Adipocyte (in vitro differentiated cells): ENCODE data around the gene NCDN.

Source experiments
- DNase-seq: peaks from one replicate; pipeline ENCODE4 v3.0.0-alpha.2; 2015; ENCODE audit warnings: low read depth
- H3K27me3 ChIP-seq: replicated peaks from 2 replicates; pipeline ENCODE4 v1.7.0; 2013; ENCODE audit warnings: mild to moderate bottlenecking, low read length, moderate library complexity; ENCODE audit not compliant: control insufficient read depth, insufficient read depth
- H3K36me3 ChIP-seq: 2 replicates; pipeline ENCODE4 v1.7.0; 2013; ENCODE audit warnings: low read length, mild to moderate bottlenecking, moderate library complexity; ENCODE audit not compliant: control insufficient read depth, insufficient read depth, severe bottlenecking
- H3K4me1 ChIP-seq: 2 replicates; pipeline ENCODE4 v1.7.0; 2013; ENCODE audit warnings: mild to moderate bottlenecking, low read length, moderate library complexity; ENCODE audit not compliant: control insufficient read depth, insufficient read depth
- H3K4me3 ChIP-seq: 2 replicates; pipeline ENCODE4 v1.7.0; 2013; ENCODE audit warnings: mild to moderate bottlenecking, low read length, moderate library complexity
- H3K9ac ChIP-seq: 2 replicates; pipeline ENCODE4 v1.7.0; 2013; ENCODE audit warnings: mild to moderate bottlenecking, low read length, moderate library complexity
- H3K9me3 ChIP-seq: 2 replicates; pipeline ENCODE4 v1.7.0; 2013; ENCODE audit warnings: mild to moderate bottlenecking, low read length, moderate library complexity; ENCODE audit not compliant: control insufficient read depth

The NCDN gene

GRCh38 chr1:35554266-35555211, 3.1 kb upstream of the NCDN start:
- no peak overlapping the region for H3K9ac ChIP-seq
- no peak for DNase-seq
- no peaks in the 10 kb centered on the region for H3K27me3 ChIP-seq
- H3K4me3 ChIP-seq = no peak overlapping the region
- H3K9me3 ChIP-seq = no peaks in the 10 kb centered on the region
- peaks cover 17% of the 10 kb centered on the region for H3K36me3 ChIP-seq
- peaks cover 38% of the 10 kb centered on the region for H3K4me1 ChIP-seq

GRCh38 chr1:35555212-35555584, 2.4 kb upstream of the NCDN start:
- DNase-seq = no peak
- H3K4me3 ChIP-seq = peak overlapping the region; percentile 15
- H3K36me3 ChIP-seq = peaks cover 11% of the 10 kb centered on the region
- H3K9ac ChIP-seq = no peak overlapping the region
- no peaks in the 10 kb centered on the region for H3K9me3 ChIP-seq
- H3K27me3 ChIP-seq = no peaks in the 10 kb centered on the region
- peaks cover 38% of the 10 kb centered on the region for H3K4me1 ChIP-seq

DNA sequence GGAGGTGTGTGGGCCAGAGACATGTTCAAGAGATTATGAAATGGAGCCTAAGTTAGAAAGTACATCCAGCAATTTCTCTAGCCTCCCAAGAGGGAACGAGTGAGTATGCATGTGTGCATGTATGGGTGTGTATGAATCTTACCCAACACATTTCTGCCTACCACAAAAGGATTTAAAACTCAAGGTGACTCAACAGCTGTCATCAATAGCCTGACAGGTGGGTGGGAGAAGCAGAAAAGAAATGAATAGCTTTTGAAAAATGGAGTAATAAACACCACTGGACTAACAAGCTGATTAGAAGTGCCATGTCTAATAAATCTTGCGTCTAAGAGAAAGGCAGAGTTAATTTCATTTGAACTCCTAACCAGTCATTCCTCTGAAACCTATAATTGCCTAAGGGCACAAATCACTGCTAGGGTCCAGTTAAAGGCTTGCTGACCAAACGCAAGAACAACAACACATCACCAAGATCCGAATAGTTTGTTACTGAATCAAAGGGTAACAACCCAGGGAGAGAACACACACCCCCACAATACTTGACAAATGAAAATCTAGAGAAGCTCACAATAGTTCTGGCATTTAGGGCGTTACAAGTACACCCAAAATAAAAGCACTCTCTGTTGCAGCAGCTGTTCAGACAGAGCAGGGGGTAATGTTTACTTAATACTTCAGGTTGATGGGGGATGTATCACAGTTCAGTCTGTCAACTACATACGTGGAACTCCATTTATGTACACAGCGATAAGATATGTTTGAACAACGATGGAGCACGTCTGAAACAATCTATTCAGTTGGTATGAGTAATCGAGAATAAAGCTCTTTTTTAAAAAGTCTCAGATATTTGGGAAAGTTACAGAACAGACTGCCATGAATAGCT, 1.8 kb upstream of the NCDN start:
- DNase-seq = peak; percentile 63
- Histone ChIP-seq H3K4me1 (peaks cover 38% of the 10 kb centered on the region), H3K27me3 (no peaks in the 10 kb centered on the region), H3K4me3 (peak overlapping the region; percentile 96), H3K36me3 (peaks cover 10% of the 10 kb centered on the region), H3K9ac (peak overlapping the region; percentile 97), H3K9me3 (no peaks in the 10 kb centered on the region)

DNA sequence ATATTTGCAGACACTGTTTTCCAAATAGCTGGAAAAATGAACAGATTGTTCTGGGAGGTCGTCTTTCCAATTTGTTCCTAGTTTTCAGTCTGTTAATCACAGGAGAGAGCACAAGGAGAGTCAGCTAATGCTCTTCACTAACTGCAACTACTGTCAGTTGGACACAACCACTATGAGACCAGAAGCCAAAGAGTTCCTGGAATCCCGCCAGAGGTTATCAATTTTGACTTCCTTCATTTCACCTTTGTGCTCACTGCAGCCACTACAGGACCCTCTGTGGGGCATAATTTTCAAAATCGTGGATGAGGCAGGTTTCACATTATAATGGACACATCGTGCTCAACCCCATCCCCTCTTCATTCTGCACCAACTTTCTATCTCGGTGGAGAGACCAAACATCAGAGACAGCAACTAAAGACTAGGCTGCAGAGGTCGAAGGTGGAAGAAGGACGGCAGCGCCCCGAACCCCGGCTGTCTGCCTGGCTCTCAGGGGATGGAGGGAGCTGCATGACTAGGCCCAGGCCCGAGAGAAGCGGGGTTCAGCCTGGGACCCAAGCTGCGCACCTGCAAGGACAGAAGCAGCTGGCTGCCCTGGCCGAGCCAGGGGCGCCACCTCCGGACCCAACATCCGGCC, 998 bp upstream of the NCDN start:
- peak overlapping the region; percentile 96 for H3K4me3 ChIP-seq
- H3K36me3 ChIP-seq = peaks cover 15% of the 10 kb centered on the region
- H3K27me3 ChIP-seq = no peaks in the 10 kb centered on the region
- no peaks in the 10 kb centered on the region for H3K9me3 ChIP-seq
- peak overlapping the region; percentile 97 for H3K9ac ChIP-seq
- peak; percentile 19 for DNase-seq
- H3K4me1 ChIP-seq = peaks cover 38% of the 10 kb centered on the region

- peaks cover 38% of the 10 kb centered on the region for H3K4me1 ChIP-seq
- H3K36me3 ChIP-seq = peaks cover 15% of the 10 kb centered on the region
- no peaks in the 10 kb centered on the region for H3K9me3 ChIP-seq
- no peaks in the 10 kb centered on the region for H3K27me3 ChIP-seq
- H3K4me3 ChIP-seq = peak within 1 kb of the TSS; percentile 96
- peak; percentile 91 for DNase-seq
- H3K9ac ChIP-seq = peak within 1 kb of the TSS; percentile 97
These were observed 435 bp upstream of the NCDN start, which contains the start of gene KIAA0319L for GRCh38 chr1:35557118-35557610. Gene KIAA0319L, minus strand, starts transcription at chr1:35557403. Its CDS starts 2,912 bp downstream, at chr1:35554491.

DNA sequence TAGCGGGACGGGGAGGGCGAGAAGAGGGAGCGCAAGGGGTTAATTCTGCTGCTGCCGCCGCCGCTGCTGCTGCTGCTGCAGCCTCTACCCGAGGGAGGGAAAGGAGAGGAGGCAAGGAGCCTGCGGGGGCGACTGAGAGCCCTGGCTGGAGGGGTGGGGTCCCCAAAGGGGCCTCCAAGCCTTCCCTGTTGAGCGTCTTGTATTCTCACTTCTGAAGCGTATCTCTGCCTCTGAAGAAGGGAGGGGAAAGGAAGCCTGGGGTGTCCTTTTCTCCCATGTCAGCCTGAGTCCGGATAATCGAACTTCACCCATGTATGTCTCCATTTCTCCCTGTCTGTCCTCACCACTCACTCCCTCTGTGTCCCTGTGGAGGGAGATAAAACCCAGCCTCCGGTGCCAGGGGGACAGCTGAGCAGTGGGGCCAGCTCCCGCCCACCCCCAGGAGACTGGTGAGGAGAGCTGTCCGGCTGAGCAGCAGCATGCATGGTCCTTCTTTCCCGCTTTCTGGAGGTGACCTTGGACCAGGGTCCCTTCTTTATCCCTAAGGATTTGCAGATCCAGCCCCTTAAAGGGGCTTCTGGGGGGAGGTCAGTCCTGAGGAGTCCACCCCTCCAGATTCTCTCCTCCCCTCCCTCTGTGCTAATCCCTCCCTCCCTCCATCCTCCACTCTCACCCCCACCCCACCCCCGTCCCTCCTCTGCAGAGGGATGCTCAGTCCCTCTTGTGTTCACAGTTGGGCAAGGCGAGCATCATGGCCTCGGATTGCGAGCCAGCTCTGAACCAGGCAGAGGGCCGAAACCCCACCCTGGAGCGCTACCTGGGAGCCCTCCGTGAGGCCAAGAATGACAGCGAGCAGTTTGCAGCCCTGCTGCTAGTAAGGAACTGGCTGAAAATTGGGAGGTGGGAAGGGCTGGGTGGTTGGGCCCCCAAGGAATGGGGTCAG, 1.0 kb downstream of the NCDN start:
- peak overlapping the region; percentile 96 for H3K4me3 ChIP-seq
- no peaks in the 10 kb centered on the region for H3K27me3 ChIP-seq
- DNase-seq = peak; percentile 59
- H3K9ac ChIP-seq = peak overlapping the region; percentile 97
- H3K4me1 ChIP-seq = peaks cover 34% of the 10 kb centered on the region
- H3K36me3 ChIP-seq = peaks cover 23% of the 10 kb centered on the region
- H3K9me3 ChIP-seq = no peaks in the 10 kb centered on the region

DNA sequence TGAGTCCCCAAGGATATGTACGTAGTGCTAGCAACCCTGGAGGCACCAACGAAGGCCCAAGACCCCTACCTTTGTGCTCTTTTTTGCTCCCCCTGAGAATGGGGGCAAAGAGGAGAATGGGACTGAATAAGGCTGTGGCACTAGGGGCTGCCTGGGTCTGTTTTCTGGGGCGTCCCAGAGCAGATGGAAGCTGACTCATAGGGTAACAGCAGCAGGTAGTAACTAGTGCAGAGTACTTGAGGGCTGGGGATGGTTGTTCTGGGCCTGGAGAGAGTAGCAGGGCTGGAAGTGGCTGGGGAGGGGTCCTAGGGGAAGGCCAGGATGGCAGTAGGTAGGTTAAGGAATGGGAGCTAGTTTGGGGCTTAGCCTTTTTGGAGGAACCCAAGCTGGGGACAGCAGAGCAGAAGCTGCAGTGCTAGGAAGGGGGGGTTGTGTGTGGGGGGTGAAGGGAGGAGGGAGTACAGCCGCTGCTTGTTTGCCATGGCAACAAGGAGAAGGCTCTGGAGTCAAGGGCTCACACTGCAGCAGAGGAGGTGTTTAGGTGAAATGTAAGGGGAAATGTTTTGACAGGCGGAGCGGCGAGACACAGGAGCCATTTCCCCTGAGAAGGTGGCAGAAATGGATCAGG, 1.8 kb downstream of the NCDN start:
- peak overlapping the region; percentile 23 for H3K9ac ChIP-seq
- H3K36me3 ChIP-seq = peaks cover 28% of the 10 kb centered on the region

DNA sequence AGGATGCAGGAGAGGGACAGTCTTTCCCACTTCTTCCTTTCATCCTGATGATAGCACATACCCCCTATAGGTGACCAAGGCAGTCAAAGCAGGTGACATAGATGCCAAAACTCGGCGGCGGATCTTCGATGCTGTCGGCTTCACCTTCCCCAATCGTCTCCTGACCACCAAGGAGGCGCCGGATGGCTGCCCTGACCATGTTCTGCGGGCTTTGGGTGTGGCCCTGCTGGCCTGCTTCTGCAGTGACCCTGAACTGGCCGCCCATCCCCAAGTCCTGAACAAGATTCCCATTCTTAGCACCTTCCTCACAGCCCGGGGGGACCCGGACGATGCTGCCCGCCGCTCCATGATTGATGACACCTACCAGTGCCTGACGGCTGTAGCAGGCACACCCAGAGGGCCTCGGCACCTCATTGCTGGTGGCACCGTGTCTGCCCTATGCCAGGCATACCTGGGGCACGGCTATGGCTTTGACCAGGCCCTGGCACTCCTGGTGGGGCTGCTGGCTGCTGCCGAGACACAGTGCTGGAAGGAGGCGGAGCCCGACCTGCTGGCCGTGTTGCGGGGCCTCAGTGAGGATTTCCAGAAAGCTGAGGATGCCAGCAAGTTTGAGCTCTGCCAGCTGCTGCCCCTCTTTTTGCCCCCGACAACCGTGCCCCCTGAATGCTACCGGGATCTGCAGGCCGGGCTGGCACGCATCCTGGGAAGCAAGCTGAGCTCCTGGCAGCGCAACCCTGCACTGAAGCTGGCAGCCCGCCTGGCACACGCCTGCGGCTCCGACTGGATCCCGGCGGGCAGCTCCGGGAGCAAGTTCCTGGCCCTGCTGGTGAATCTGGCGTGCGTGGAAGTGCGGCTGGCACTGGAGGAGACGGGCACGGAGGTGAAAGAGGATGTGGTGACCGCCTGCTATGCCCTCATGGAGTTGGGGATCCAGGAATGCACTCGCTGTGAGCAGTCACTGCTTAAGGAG, 2.9 kb downstream of the NCDN start:
- H3K4me3 ChIP-seq = no peak overlapping the region
- no peak overlapping the region for H3K9ac ChIP-seq
- H3K4me1 ChIP-seq = peaks cover 15% of the 10 kb centered on the region
- peaks cover 32% of the 10 kb centered on the region for H3K36me3 ChIP-seq
- no peaks in the 10 kb centered on the region for H3K9me3 ChIP-seq
- H3K27me3 ChIP-seq = no peaks in the 10 kb centered on the region
- no peak for DNase-seq

More for the DNA sequence above, 1.8 kb downstream of the NCDN start:
- DNase-seq = peak; percentile 17
- no peaks in the 10 kb centered on the region for H3K27me3 ChIP-seq
- H3K4me1 ChIP-seq = peaks cover 26% of the 10 kb centered on the region
- H3K4me3 ChIP-seq = no peak overlapping the region
- H3K9me3 ChIP-seq = no peaks in the 10 kb centered on the region

- Histone ChIP-seq H3K4me3 (no peak overlapping the region), H3K36me3 (peaks cover 32% of the 10 kb centered on the region), H3K4me1 (peaks cover 6% of the 10 kb centered on the region), H3K9ac (no peak overlapping the region), H3K9me3 (no peaks in the 10 kb centered on the region), H3K27me3 (no peaks in the 10 kb centered on the region)
- no peak for DNase-seq
These were observed 3.8 kb downstream of the NCDN start for GRCh38 chr1:35561297-35561971.
